Stomach smooth muscle (tissue), 2 donors: ENCODE results near the gene SLC10A7.

Experiments
- H3K27ac ChIP-seq: one replicate; pipeline ENCODE4 v1.7.0; 2013; ENCODE audit warnings: mild to moderate bottlenecking, low read length, inconsistent platforms
- H3K27me3 ChIP-seq, 2 donors: one replicate each; pipeline ENCODE4 v1.7.0; 2013; ENCODE audit warnings: low read length in 2 of 2; ENCODE audit not compliant: insufficient read depth in 2 of 2, control insufficient read depth in 1 of 2
- H3K36me3 ChIP-seq, 2 donors: one replicate each; pipeline ENCODE4 v1.7.0; 2013; ENCODE audit warnings: low read length in 2 of 2; ENCODE audit not compliant: control insufficient read depth in 2 of 2, insufficient read depth in 2 of 2
- H3K4me1 ChIP-seq: one replicate; pipeline ENCODE4 v1.7.0; 2013; ENCODE audit warnings: low read length; ENCODE audit not compliant: control insufficient read depth, insufficient read depth
- H3K4me3 ChIP-seq, 2 donors: one replicate each; pipeline ENCODE4 v1.7.0; 2013; ENCODE audit warnings: low read length in 2 of 2
- H3K9ac ChIP-seq, 2 donors: one replicate each; pipeline ENCODE4 v1.7.0; 2013; ENCODE audit warnings: low read length in 2 of 2, mild to moderate bottlenecking in 1 of 2
- H3K9me3 ChIP-seq, 2 donors: one replicate each; pipeline ENCODE4 v1.7.0; 2013; ENCODE audit warnings: low read length in 2 of 2; ENCODE audit not compliant: control insufficient read depth in 2 of 2
- donor health status: healthy.
- donor health status: Pancreatic carcinoma.

The SLC10A7 gene

DNA sequence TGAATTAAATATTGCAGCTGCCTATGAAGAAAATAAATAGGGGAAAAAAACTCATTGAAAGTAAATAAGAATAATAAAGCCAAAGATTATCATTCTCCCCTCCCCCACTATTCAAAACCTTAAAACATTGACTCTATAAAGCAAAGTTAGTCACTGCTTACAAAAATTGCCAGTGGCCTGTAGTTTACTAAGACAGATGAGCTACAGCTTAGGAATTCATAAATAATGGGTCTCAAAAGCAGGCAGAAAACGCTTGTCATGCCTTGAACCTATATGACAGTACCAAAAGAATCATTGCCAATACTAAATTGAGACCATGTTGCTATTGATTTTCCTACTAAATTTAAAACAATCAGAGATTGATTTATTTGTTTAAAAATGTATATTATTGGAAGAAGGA is 78.9 kb downstream of the SLC10A7 start:
- Histone ChIP-seq H3K36me3 (no peaks in the 10 kb centered on the region), H3K4me3 (no peak overlapping the region), H3K9me3 (no peaks in the 10 kb centered on the region), H3K27me3 (no peaks in the 10 kb centered on the region), H3K4me1 (no peaks in the 10 kb centered on the region), H3K9ac (no peak overlapping the region), H3K27ac (no peak overlapping the region)

DNA sequence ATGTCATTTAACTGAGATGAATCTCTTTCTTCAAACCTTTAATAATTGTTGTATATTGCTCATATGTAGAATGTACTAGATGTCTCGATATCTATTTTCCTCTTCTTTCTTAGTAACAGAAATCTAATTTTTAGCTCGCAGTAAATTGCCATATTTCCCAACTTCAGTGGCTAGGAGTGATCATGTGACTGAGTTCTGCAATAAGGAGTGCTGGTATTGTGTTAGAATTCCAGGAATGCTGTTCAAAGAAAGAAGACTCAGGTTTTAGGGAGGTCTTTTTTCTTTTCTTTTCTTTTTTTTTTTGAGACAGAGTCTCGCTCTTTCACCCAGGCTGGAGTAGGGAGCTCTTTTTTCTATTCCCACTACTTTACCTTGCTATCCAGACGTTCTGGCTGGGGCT is 81.7 kb downstream of the SLC10A7 start:
- Histone ChIP-seq H3K4me1 (no peaks in the 10 kb centered on the region), H3K4me3 (no peak overlapping the region), H3K9ac (no peak overlapping the region), H3K27me3 (no peaks in the 10 kb centered on the region), H3K9me3 (no peaks in the 10 kb centered on the region), H3K27ac (no peak overlapping the region), H3K36me3 (no peaks in the 10 kb centered on the region)

DNA sequence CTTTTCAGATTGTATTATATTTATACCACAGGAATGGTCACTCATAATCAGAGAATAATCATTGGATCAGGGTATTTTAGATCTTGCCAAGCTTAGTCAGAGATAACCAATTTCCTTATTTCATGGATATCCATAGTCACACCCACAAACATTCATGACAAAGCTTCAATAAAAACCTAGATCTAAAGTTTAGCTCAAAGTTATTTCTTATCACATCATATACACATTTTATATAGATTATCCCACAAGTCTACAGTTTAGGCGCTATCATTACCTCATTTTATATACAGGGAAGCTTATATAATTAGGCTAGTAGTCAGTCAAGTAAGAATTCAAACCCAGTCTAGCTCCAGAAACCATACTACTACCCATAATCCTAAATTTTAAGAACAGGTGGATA is 82.3 kb downstream of the SLC10A7 start:
- Histone ChIP-seq H3K4me3 (no peak overlapping the region), H3K9me3 (no peaks in the 10 kb centered on the region)

DNA sequence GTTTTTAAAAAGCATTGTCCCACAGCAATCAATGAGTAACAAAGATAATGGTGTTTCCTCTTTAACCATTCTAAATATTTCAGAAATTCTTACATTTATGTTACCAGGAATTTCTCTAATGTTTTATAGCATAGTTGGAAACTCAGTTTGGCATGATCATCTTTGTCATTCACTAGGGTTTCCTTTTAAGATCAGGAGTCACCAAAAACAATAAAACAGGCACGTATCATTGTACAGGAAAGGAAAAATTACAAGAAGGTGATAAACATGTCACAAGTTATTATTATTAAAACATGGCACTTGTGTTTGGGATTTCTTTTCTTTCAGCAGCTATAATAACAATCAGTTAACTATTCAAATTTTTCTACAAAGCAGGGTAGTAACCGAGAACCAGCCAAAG is 84.0 kb downstream of the SLC10A7 start:
- Histone ChIP-seq H3K9ac (no peak overlapping the region), H3K4me1 (no peaks in the 10 kb centered on the region), H3K27ac (no peak overlapping the region), H3K36me3 (no peaks in the 10 kb centered on the region), H3K9me3 (no peaks in the 10 kb centered on the region), H3K27me3 (no peaks in the 10 kb centered on the region), H3K4me3 (no peak overlapping the region)

More for the DNA sequence above, 82.3 kb downstream of the SLC10A7 start:
- Histone ChIP-seq H3K9ac (no peak overlapping the region), H3K27me3 (no peaks in the 10 kb centered on the region), H3K27ac (no peak overlapping the region), H3K36me3 (no peaks in the 10 kb centered on the region), H3K4me1 (no peaks in the 10 kb centered on the region)

DNA sequence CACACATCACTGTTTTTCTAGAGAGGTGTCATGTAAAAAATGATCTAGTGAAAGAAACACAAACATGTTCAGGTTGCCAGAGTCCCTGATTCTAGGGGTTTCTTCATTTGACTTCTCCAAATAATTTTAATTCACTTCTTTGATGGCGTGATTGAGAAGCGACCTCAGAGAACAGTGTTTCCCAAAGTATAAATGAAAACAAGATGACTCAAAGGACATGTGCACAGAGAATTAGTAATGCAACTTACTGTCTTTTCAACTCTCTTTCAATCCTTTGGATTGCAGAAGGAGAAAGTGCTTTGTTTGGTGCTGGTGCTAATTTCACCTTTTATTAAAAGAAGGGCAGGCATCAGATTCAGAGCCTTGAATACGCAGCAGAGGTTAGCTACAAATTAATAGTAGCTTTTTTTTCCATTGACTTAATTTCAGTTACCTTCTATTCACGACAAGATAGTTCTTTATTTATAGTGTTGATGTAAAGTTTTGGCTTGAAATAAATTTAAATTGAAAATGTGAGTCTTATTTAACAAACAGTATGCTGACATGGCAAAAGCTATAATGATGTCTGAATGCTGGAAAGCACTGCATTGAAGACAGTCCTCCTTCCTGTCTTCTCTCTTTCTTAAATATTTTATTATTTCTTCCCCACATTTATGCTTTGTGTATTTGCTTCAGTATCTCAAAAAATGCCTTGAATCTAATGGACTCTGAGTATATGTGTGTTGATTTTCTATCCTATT is 85.1 kb downstream of the SLC10A7 start:
- H3K4me3 ChIP-seq: no peak overlapping the region
- no peaks in the 10 kb centered on the region for H3K36me3 ChIP-seq
- no peak overlapping the region for H3K9ac ChIP-seq
- H3K27ac ChIP-seq: no peak overlapping the region
- H3K9me3 ChIP-seq: no peaks in the 10 kb centered on the region
- no peaks in the 10 kb centered on the region for H3K4me1 ChIP-seq
- no peaks in the 10 kb centered on the region for H3K27me3 ChIP-seq

DNA sequence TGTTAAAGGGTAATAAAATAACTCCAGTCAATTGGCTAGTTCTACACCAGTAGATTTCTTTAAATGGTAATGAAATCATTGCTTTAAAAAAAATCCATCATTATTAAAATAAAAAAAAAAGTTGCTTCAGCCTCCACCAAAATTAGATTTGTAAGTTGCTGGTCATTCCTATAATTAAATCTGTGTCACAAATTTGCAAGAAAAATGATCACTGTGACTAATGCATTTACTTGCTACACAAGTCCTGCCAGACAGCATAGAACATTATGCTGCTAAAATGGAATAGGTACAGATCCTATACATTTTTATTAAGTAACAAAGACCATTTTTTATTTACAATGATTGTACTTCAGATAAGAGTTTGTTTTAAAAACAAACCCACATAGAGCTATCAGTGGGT is 85.8 kb downstream of the SLC10A7 start:
- no peak overlapping the region for H3K27ac ChIP-seq
- no peaks in the 10 kb centered on the region for H3K27me3 ChIP-seq
- H3K4me1 ChIP-seq: no peaks in the 10 kb centered on the region
- H3K9ac ChIP-seq: no peak overlapping the region
- no peaks in the 10 kb centered on the region for H3K36me3 ChIP-seq
- no peaks in the 10 kb centered on the region for H3K9me3 ChIP-seq
- H3K4me3 ChIP-seq: no peak overlapping the region

DNA sequence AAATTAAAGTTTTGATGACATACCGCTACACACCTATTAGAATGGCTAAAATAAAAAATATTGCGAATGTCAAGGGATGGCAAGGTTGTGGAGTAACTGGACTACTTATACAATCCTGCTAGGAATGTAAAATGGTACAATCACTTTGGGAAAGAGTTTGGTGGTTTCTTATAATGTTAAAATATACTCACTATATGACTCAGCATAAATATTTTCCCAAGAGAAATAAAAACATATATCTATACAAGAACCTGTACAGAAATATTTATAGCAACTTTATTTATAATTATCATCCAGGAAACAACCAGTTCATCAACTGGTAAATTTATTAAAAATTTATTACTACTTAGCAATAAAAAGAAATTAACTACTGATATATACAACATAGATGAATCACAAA is 89.7 kb downstream of the SLC10A7 start:
- Histone ChIP-seq H3K9me3 (no peaks in the 10 kb centered on the region), H3K4me1 (no peaks in the 10 kb centered on the region), H3K27me3 (no peaks in the 10 kb centered on the region), H3K27ac (no peak overlapping the region), H3K9ac (no peak overlapping the region), H3K36me3 (no peaks in the 10 kb centered on the region), H3K4me3 (no peak overlapping the region)

DNA sequence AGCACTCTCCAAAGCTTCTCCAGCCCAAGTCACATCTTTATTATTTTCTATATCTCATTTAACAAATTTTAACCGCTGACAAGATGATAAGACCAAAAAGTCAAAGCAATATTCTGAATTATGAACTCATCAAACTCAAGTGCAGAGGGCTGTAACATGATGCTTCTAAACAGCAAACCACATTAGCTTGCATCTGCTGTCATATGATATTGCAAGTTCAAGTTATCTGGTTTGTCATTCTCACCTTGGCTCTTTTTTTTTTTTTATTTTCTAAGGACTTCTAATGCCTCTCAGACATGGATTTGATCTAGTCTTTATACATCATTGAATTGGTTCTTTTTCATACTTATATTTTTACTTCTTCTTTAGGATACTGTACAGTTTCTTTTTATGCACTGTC is 93.4 kb downstream of the SLC10A7 start:
- Histone ChIP-seq H3K27ac (no peak overlapping the region), H3K27me3 (no peaks in the 10 kb centered on the region), H3K4me3 (no peak overlapping the region), H3K36me3 (no peaks in the 10 kb centered on the region), H3K9ac (no peak overlapping the region), H3K4me1 (no peaks in the 10 kb centered on the region), H3K9me3 (no peaks in the 10 kb centered on the region)

DNA sequence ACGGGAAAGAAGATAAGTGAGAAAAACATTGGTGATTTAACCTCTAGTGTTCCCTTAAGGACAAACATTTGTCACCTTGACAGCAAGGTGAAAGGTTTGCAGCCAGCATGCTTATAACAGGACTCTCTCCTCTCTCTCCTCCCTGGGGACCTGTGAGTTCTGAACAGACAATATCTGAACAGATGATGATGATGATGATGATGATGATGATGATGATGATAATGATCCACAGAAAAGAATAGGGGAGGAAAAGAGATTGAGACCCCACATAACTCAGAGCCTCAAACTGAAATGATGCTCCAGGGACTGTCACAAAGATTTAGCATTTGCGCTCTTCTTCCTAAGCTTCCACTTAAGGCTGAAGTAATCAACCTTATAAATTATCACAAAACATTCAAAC is 103.9 kb downstream of the SLC10A7 start:
- Histone ChIP-seq H3K4me1 (no peaks in the 10 kb centered on the region), H3K4me3 (no peak overlapping the region), H3K27me3 (no peaks in the 10 kb centered on the region), H3K9ac (no peak overlapping the region), H3K36me3 (no peaks in the 10 kb centered on the region), H3K27ac (no peak overlapping the region), H3K9me3 (no peaks in the 10 kb centered on the region)

DNA sequence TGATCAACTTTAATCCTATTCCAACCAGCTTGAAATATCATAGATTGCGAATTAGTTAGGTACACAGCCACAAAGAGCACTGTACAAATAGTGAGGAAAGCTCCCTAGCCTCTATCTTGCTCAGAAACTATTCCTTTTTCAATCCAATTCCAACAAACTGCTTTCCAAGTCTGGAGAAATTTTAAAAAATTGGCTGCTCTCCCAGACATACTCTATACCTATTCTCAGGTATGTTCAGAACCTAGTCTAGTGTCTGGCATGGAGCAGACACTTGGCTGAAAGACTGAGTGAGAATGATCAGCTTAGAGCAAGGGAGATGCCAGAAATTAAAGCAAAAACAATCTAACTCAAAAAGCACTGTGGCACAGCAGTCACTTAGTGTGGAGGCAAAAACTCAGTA is 105.9 kb downstream of the SLC10A7 start:
- H3K4me3 ChIP-seq: no peak overlapping the region
- H3K27me3 ChIP-seq: no peaks in the 10 kb centered on the region
- no peaks in the 10 kb centered on the region for H3K9me3 ChIP-seq
- no peak overlapping the region for H3K9ac ChIP-seq
- no peaks in the 10 kb centered on the region for H3K36me3 ChIP-seq
- no peaks in the 10 kb centered on the region for H3K4me1 ChIP-seq
- H3K27ac ChIP-seq: no peak overlapping the region

DNA sequence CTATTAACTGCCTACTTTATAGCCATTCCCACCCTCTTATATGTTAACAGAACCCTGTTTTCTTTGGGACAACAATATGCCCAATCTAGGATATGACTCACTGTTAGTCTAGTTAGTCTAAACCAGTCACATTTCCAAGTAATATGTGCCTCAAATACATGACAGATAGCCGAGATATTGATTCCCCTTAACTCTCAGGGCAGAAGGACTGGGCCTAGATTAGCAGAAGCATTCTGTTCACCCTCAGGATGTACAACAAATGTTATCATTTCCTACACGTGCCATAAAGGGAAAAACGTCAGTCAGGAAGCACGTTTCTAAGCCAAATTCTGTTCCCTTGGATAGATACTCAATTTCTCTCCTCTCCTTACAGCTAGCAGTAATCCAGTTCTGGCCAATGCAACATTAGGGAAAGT is 114.1 kb downstream of the SLC10A7 start:
- H3K27me3 ChIP-seq: no peaks in the 10 kb centered on the region
- no peaks in the 10 kb centered on the region for H3K9me3 ChIP-seq
- no peak overlapping the region for H3K27ac ChIP-seq
- no peak overlapping the region for H3K4me3 ChIP-seq
- H3K4me1 ChIP-seq: no peaks in the 10 kb centered on the region
- H3K9ac ChIP-seq: no peak overlapping the region
- H3K36me3 ChIP-seq: no peaks in the 10 kb centered on the region
